HG03280 (cell line): ENCODE data around the gene TPI1.
"Not testable (repeated sequence)": the region's sequence is repeated elsewhere in the genome, so short reads cannot be mapped to it uniquely, and the experiment has no call there.

Source experiments
- ATAC-seq: cut with Tn5 transposase; IDR thresholded peaks from one replicate; pipeline ENCODE4 v1.9.1; 2021; ENCODE audit warnings: mild to moderate bottlenecking, moderate library complexity; ENCODE audit not compliant: unreplicated experiment

The TPI1 gene

GRCh38 chr12:6889775-6890573, 22.6 kb downstream of the TPI1 start:
- not testable (repeated sequence) for ATAC-seq

DNA sequence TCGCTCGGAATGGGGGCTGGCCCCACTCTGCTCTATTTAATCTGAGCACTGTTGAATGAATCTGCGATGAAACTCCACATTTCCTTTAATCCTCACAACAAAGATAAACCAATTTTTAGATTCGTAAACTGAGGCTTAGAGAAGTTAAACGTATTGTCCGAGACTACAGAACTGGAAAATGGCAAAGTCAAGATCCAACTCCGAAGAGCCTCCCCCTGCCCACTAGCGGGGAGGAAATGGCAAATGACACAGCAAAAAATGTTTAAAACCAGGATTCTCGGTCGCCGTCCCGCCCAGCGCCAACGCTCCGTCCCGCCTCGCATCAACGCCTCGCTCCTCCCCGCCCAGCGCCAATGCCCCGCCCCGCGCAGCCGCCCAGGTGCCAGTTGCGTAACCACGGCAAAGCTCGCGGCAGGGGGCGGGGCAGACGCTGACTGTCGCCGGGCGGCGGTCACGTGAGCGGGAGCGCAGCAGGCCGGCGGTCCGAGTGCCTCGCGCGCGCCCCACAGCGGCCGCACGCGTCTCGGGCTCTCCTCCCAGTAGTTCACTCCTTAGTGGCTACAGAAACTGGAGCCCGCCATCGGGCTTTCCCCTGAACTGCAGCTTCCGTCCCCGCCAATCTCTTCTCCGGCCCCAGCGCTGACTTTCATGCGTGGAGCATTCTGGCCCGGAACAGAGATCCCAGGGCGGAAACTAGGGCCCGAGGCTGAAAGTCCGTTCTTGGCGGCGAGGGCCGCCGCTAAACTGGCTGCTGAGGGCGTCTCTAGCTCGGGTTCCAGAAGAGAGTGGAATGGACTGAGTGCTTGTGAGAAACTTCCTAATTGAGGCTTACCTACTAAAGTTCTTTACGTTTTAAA, 23.7 kb downstream of the TPI1 start:
- ATAC-seq, result peak; percentile 96

DNA sequence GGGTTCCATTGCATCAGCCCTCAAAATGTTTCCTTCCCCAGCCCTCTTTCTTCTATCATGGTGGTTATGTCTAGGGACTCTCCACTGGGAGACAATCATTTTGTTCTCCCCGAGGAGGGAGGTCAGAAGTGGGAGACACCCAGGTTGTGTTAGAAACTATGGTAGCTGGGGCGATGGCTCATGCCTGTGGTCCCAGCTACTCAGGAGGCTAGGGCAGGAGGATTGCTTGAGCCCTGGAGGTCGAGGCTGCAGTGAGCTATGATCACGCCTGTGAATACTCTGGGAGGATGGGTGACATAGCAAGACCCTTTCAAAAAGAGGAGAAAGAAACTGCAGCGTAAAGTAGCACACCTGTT, 24.3 kb downstream of the TPI1 start:
- no peak for ATAC-seq

GRCh38 chr12:6892683-6893082, 25.4 kb downstream of the TPI1 start:
- ATAC-seq, result not testable (repeated sequence)

GRCh38 chr12:6894321-6894720, 27.0 kb downstream of the TPI1 start:
- no peak for ATAC-seq

- ATAC-seq, result no peak
These were observed 29.6 kb downstream of the TPI1 start for GRCh38 chr12:6896846-6897435.

DNA sequence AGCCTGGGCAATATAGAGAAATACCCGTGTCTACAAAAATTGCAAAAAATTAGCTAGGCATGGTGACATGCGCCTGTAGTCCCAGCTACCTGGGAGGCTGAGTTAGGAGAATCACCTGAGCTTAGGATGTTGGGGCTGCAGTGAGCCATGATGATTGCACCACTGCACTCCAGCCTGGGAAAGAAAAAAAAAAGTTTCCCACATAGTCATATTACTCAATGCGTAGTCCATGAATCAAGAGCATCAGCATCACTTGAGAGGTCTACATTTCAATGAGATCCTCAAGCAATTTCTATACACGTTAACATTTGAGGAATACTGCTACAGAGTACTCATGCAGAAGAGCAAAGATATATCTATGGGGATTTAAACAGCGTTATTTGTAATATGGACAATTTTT, 32.1 kb downstream of the TPI1 start:
- ATAC-seq, result no peak

DNA sequence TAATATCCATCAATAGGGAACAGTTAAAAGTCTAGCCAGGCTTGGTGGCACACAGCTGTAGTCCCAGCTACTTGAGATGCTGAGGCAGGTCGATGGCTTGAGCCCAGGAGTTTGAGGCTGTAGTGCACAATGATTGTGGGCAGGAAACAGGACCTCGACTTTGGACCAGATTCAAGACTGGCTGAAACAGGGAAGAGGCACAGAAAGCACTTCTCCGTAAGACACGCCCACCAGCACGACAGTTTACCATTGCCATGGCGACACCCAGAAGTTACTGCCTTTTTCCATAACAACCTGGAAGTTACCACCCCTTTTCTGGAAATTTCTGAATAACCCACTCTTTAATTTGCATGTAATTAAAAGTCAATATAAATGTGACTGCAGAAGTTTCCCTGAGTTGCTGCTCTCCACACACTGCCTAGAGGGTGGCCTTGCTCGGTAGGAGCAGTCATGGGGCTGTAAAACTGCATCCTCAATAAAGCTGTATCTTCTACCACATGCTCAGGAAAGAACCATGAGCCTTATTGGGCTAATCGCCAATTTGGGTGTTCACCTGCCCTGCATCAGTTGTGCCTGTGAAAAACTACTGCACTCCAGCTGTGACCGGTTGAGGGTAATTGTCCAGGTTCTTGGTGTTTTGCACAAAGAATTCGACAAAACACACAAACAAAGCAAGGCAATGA, 32.6 kb downstream of the TPI1 start:
- no peak for ATAC-seq

- ATAC-seq, result no peak
These were observed 35.1 kb downstream of the TPI1 start for GRCh38 chr12:6902448-6902847.

GRCh38 chr12:6903722-6904121, 36.4 kb downstream of the TPI1 start:
- no peak for ATAC-seq

GRCh38 chr12:6904280-6905276, 37.2 kb downstream of the TPI1 start, which contains the start of gene LRRC23:
LRRC23 (plus strand) TSS chr12:6904822; CDS start chr12:6905634, 812 bp downstream.
- peak; percentile 97 for ATAC-seq

- ATAC-seq, result no peak
These were observed 38.2 kb downstream of the TPI1 start for GRCh38 chr12:6905414-6906040.

- ATAC-seq, result not testable (repeated sequence)
These were observed 40.8 kb downstream of the TPI1 start for GRCh38 chr12:6908141-6908540.

- no peak for ATAC-seq
These were observed 42.3 kb downstream of the TPI1 start for GRCh38 chr12:6909421-6910145.

GRCh38 chr12:6912164-6912935, 45.0 kb downstream of the TPI1 start:
- no peak for ATAC-seq

- peak; percentile 78 for ATAC-seq
These were observed 47.1 kb downstream of the TPI1 start, which contains the start of gene ENO2 for GRCh38 chr12:6914246-6914946. ENO2 (plus strand) TSS chr12:6914580; CDS start chr12:6915833, 1,253 bp downstream.
